Prostate gland (tissue), 2 donors: Measurements from ENCODE around the gene CALHM1. TPM values are rescaled to one million over a fixed set of nuclear protein-coding genes. Genes with fewer than 3 reads are reported as not detected.

Experiments
- DNase-seq: peaks from one replicate; pipeline ENCODE4 v3.0.0-alpha.2; 2019; ENCODE audit warnings: low spot score
- H3K27ac ChIP-seq, 2 donors: fragments of 200-600 bp; sonication (generic); 2 replicates each; pipeline ENCODE4 v1.5.1; 2017 to 2019
- H3K27me3 ChIP-seq: fragments of 200-600 bp; sonication (generic); replicated peaks from 2 replicates; pipeline ENCODE4 v1.5.1; 2019; ENCODE audit not compliant: insufficient read depth
- H3K36me3 ChIP-seq, 2 donors: fragments of 200-600 bp; sonication (generic); 1 replicate in 1 of 2; 2 replicates in 1 of 2; pipeline versions ENCODE4 v1.5.1 to v1.8.1; 2017 to 2019
- H3K4me1 ChIP-seq: fragments of 200-600 bp; sonication (generic); replicated peaks from 2 replicates; pipeline ENCODE4 v1.5.1; 2019
- H3K4me3 ChIP-seq, 2 donors: fragments of 200-600 bp; sonication (generic); 2 replicates each; pipeline ENCODE4 v1.5.1; 2017 to 2019
- H3K9me3 ChIP-seq: fragments of 200-600 bp; sonication (generic); 2 replicates; pipeline ENCODE4 v1.5.1; 2017
- CTCF ChIP-seq, 4 experiments: fragments of 200-600 bp in 2 of 4; fragments of 450-650 bp in 2 of 4; sonication (generic) in 2 of 4; IDR thresholded peaks; 1 replicate in 3 of 4; 2 replicates in 1 of 4; pipeline ENCODE4 v1.5.1; 2016 to 2019; ENCODE audit warnings: antibody characterized with exemption in 4 of 4, mild to moderate bottlenecking in 2 of 4, moderate library complexity in 2 of 4
- POLR2A ChIP-seq: fragments of 450-650 bp; IDR thresholded peaks from one replicate; pipeline ENCODE4 v1.6.1; 2016; ENCODE audit warnings: antibody characterized with exemption, mild to moderate bottlenecking
- POLR2AphosphoS5 ChIP-seq: sonication (generic); formaldehyde crosslinking; IDR thresholded peaks from one replicate; pipeline ENCODE4 v1.6.1; 2017; ENCODE audit warnings: antibody characterized with exemption
- whole genome bisulfite sequencing: methylation state at CpG from one replicate; pipeline ENCODE4 v1.1.5; 2018; 5-methylcytosine and 5-hydroxymethylcytosine counted together
- intact Hi-C: fragments of 100-400 bp; cut with DNase I; formaldehyde crosslinking; loops from one replicate; pipeline ENCODE4 v1.14.2; 2022
- total RNA-seq, 2 donors: library from RNA; depleted of rRNA; stranded (reverse); fragments of >200 nt; gene quantifications; one replicate each; pipeline ENCODE4 v1.1.0, GENCODE V29; 2016

The CALHM1 gene
- total RNA-seq, 2 donors from 2014 or later, result not detected

DNA sequence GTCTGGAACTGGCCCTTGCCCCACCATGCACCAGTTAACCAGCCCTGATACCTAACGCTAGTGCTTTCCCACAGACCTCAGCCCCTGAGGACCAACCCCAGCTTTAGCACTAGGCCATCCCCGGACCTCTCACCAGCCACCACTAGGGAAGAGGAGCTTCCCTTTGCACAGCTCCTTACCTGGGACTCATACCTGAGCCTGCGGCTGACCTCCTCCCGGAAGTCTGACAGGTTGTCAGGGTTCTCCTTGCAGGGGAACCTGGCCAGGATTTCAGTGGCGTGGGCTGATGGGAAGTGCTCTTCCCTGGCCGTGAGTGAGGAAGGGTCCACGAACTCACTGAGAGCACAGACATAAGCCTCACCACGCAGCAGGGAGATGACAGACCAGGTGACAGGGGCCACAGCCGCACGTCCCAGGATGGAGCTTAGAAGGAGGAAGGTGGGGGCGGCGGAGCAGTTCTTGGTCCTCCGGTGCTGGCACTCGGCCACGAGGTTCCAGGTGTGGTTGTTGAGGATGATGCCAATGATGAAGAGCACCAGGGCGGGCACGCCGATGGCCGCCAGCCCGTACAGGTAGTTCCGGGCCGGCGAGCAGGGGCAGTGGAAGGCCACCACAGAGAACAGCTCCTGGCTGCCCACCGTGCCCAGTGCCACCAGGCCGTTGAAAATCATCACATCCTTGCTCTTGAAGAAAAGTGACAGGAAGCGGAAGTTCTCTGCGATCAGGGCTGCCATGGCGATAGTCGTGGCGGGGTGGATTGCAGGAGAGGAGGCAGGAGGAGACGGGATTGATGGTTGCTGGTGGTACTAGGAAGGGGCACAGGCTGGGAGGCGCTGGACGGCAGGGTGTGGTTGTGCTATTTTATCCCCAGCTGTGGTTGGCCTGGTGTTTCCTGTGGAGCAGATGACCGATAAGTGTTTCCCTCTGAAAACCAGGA is 9.2 kb downstream of the CALHM1 start:
- Histone ChIP-seq H3K4me3 (no peak overlapping the region), H3K36me3 (peaks cover 0 to 13% of the 10 kb centered on the region in 2 donors), H3K9me3 (no peaks in the 10 kb centered on the region), H3K27me3 (no peaks in the 10 kb centered on the region), H3K27ac (no peak overlapping the region), H3K4me1 (no peaks in the 10 kb centered on the region)
- TF ChIP-seq POLR2A (no peak), CTCF (IDR thresholded peaks at IDR 0.05) (no peak), POLR2AphosphoS5 (no peak)
- no peak for DNase-seq
- 82% methylated on average over 34 of the region's 34 CpGs for WGBS
- intact Hi-C loops, result no loop called here

DNA sequence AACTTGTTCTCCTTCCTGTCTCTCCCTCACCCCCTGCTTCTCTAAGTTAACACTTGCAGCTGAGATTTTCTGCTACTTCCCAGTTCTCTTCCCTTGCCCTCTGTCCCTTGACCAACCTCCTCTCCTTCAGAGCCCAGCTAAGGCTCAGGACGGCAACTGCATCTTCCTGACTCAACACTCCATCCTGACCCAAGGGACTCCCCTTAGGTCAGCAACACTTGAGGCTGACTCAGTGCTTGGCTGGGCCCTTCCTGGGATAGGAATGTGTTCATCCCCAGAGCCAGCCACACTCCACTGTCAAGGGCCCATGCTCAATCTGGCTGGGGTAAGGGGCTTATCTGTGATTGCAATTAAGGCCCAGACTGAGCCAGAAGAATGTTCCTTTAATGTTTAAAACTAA is 10.0 kb downstream of the CALHM1 start:
- no peaks in the 10 kb centered on the region for H3K9me3 ChIP-seq
- WGBS, result 68% methylated on average over 1 of the region's 1 CpG
- TF ChIP-seq POLR2A (no peak), POLR2AphosphoS5 (no peak)
- H3K4me3 ChIP-seq, result no peak overlapping the region
- H3K4me1 ChIP-seq, result no peaks in the 10 kb centered on the region
- no peaks in the 10 kb centered on the region for H3K27me3 ChIP-seq
- intact Hi-C loops, result no loop called here
- no peak overlapping the region for H3K27ac ChIP-seq
- no peak for DNase-seq
- peaks cover 0 to 17% of the 10 kb centered on the region in 2 donors for H3K36me3 ChIP-seq

- no peak for DNase-seq
- intact Hi-C loops, result no loop called here
- Histone ChIP-seq H3K36me3 (peaks cover 5 to 17% of the 10 kb centered on the region in 2 donors), H3K27me3 (no peaks in the 10 kb centered on the region), H3K4me3 (no peak overlapping the region), H3K4me1 (no peaks in the 10 kb centered on the region), H3K9me3 (no peaks in the 10 kb centered on the region), H3K27ac (peak overlapping the region in 1 of 2 donors; percentile 64)
- 96% methylated on average over 23 of the region's 23 CpGs for WGBS
- TF ChIP-seq POLR2A (no peak), POLR2AphosphoS5 (no peak), CTCF (IDR thresholded peaks at IDR 0.05) (no peak)
Measured at GRCh38 chr10:103447187-103447586, 11.5 kb downstream of the CALHM1 start.

DNA sequence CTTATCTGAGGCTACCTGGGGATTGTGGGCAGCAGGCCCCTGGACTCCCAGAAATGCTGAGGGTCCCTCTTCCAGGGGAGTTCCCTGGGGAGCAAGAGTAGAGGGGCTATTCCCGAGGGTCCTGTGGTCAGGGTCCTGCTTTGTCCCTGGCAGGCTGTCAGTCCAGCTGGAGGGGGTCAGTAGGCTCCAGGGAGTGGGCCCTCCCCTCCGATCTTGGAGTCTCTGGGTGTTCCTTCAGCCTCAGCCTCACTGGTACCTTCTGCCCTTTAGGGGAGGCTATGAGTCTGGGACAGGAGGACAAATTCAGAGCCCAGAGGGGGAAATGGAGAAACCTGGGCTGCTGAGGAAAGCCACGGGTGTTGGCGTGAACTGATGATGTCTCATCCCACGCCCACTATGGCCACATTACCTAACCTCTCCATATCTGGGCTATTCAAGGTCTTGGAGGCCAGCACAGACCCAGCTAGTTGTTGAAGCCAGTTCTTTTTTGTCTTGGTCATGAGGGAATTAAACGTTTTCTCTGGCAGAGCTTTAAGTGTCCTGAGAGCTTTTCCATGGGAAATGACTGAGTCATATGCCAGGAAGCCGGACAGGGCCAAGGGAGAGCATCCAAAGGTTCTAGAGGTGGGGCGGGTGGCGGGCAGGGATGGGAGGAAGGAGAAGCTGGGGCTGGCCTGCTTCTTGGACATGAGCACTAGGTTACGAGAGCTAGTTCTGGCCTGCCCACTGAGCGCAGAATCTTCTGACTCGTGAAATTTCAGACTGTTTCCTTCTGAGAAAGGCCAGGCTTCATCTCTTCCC is 12.7 kb downstream of the CALHM1 start:
- H3K36me3 ChIP-seq, result peaks cover 6 to 17% of the 10 kb centered on the region in 2 donors
- TF ChIP-seq CTCF (IDR thresholded peaks at IDR 0.05) (no peak), POLR2A (no peak), POLR2AphosphoS5 (peak; percentile 47)
- 43% methylated on average over 12 of the region's 12 CpGs for WGBS

DNA sequence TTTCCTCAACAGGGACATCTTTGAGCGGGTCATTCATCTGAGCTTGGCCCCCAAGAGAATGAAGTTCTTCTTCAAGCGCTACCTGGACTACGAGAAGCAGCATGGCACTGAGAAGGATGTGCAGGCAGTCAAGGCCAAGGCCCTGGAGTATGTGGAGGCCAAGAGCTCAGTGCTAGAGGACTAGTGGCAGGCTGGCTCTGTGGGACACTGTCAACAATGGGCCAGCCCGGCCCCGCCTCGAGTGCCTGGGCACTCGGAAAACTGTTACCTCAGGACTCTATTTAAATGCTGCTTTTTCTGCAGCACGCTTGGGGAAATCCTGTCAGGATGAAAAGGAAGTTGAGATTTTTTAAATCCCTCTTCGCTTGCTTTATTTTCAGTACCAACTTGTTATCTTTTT is 13.3 kb downstream of the CALHM1 start:
- intact Hi-C loops, result no loop called here
- Histone ChIP-seq H3K4me1 (no peaks in the 10 kb centered on the region), H3K36me3 (peaks cover 6 to 17% of the 10 kb centered on the region in 2 donors), H3K27ac (peak overlapping the region; percentile 64 to 68), H3K9me3 (no peaks in the 10 kb centered on the region), H3K27me3 (no peaks in the 10 kb centered on the region), H3K4me3 (no peak overlapping the region)
- TF ChIP-seq CTCF (IDR thresholded peaks at IDR 0.05), result no peak
- no peak for TF ChIP-seq POLR2A
- TF ChIP-seq POLR2AphosphoS5, result no peak
- no peak for DNase-seq
- 88% methylated on average over 9 of the region's 9 CpGs for WGBS

More for the DNA sequence above, 12.7 kb downstream of the CALHM1 start:
- intact Hi-C loops, result no loop called here
- H3K4me1 ChIP-seq, result no peaks in the 10 kb centered on the region
- H3K27me3 ChIP-seq, result no peaks in the 10 kb centered on the region
- H3K27ac ChIP-seq, result peak overlapping the region; percentile 64 to 68
- H3K4me3 ChIP-seq, result no peak overlapping the region
- DNase-seq, result no peak
- H3K9me3 ChIP-seq, result no peaks in the 10 kb centered on the region
